SK-N-SH treated with all-trans-retinoic acid at 6 μM for 48 hours (cell line): ENCODE data around the gene PLCB4.

Experiments used
- TOX ChIP-seq: fragments of 250-450 bp; sonication (Bioruptor Pico); IDR thresholded peaks from 2 replicates; pipeline ENCODE4 v1.8.0; 2021; ENCODE audit warnings: mild to moderate bottlenecking, moderate library complexity, borderline replicate concordance
- ZFP30 ChIP-seq: fragments of 450-650 bp; formaldehyde crosslinking; IDR thresholded peaks from 2 replicates; pipeline ENCODE4 v1.5.0; 2022; ENCODE audit warnings: mild to moderate bottlenecking, moderate library complexity
- TF ChIP-seq, protein P1 (sequence below): fragments of 250-450 bp; sonication (Bioruptor Pico); IDR thresholded peaks from 2 replicates; pipeline ENCODE4 v1.8.0; 2020; ENCODE audit warnings: mild to moderate bottlenecking, moderate library complexity, borderline replicate concordance

DNA sequence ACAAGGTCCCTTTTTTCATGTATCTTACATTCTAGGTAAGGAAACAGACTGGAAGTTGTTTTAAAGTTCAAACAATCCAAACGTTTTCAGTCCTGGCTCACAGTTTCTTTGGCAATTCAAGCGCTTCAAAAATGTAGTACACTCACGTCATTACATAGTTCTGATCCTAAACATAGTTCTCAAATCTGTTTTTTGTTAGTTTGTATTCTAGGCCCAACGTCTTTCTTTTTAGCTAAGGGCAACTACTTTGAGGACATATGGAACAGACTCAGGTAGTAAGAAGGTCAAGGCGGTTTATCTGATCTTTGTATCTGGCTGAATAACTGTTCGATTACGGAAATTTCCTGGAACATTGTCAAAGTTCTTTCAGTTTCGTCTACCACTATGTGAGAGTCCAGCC is 36.9 kb upstream of the PLCB4 start:
- TF ChIP-seq ZFP30 = no peak
- TF ChIP-seq, protein P1, sequence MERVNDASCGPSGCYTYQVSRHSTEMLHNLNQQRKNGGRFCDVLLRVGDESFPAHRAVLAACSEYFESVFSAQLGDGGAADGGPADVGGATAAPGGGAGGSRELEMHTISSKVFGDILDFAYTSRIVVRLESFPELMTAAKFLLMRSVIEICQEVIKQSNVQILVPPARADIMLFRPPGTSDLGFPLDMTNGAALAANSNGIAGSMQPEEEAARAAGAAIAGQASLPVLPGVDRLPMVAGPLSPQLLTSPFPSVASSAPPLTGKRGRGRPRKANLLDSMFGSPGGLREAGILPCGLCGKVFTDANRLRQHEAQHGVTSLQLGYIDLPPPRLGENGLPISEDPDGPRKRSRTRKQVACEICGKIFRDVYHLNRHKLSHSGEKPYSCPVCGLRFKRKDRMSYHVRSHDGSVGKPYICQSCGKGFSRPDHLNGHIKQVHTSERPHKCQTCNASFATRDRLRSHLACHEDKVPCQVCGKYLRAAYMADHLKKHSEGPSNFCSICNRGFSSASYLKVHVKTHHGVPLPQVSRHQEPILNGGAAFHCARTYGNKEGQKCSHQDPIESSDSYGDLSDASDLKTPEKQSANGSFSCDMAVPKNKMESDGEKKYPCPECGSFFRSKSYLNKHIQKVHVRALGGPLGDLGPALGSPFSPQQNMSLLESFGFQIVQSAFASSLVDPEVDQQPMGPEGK (CRISPR knock-in tag) = no peak
- no peak for TF ChIP-seq TOX
